Measurements from ENCODE around the gene ASTN2.

ASTN2 gene

GRCh38 chr9:116378873-116379272 is 1036.0 kb downstream of the ASTN2 start:
- DNase-seq: no peak

GRCh38 chr9:116377179-116377798 is 1037.6 kb downstream of the ASTN2 start:
- no peak for DNase-seq
